Neural cell (in vitro differentiated cells): ENCODE results near the gene KCNQ5. TPM values are rescaled to one million over a fixed set of nuclear protein-coding genes. Genes with fewer than 3 reads are reported as not detected.

ENCODE experiments used
- H2AFZ ChIP-seq: fragments of 200-600, 300-800 bp; sonication (generic), shearing (Covaris generic); 2 replicates; pipeline ENCODE4 v1.6.0; 2014; ENCODE audit warnings: low read depth, mild to moderate bottlenecking, antibody characterized with exemption, low read length, moderate library complexity
- H3F3A ChIP-seq: fragments of 200-600 bp; shearing (Covaris generic); 2 replicates; pipeline ENCODE4 v1.6.1; 2016; ENCODE audit warnings: mild to moderate bottlenecking, moderate library complexity, mixed read lengths, antibody characterized with exemption, low read length; ENCODE audit not compliant: insufficient read depth, poor library complexity, severe bottlenecking
- H3K27ac ChIP-seq: fragments of 200-600, 300-800 bp; sonication (generic), shearing (Covaris generic); 2 replicates; pipeline ENCODE4 v1.5.1; 2014; ENCODE audit warnings: mild to moderate bottlenecking, low read length, moderate library complexity
- H3K27me3 ChIP-seq: fragments of 300-800, 200-600 bp; sonication (generic), shearing (Covaris generic); 2 replicates; pipeline ENCODE4 v1.6.0; 2014; ENCODE audit warnings: mild to moderate bottlenecking, low read depth, low read length, moderate library complexity; ENCODE audit not compliant: insufficient read depth
- H3K36me3 ChIP-seq: fragments of 300-800, 200-600 bp; sonication (generic), shearing (Covaris generic); 2 replicates; pipeline ENCODE4 v1.5.1; 2014; ENCODE audit warnings: mild to moderate bottlenecking, antibody characterized with exemption, low read length, moderate library complexity; ENCODE audit not compliant: insufficient read depth
- H3K4me2 ChIP-seq: fragments of 300-800, 200-600 bp; sonication (generic), shearing (Covaris generic); 2 replicates; pipeline ENCODE4 v1.6.0; 2014; ENCODE audit warnings: mild to moderate bottlenecking, low read length
- H3K4me3 ChIP-seq: fragments of 300-800, 200-600 bp; sonication (generic), shearing (Covaris generic); 2 replicates; pipeline ENCODE4 v1.5.1; 2014; ENCODE audit warnings: mild to moderate bottlenecking, low read length, moderate library complexity
- H3K79me2 ChIP-seq: fragments of 200-600 bp; shearing (Covaris generic); replicated peaks from 2 replicates; pipeline ENCODE4 v1.6.0; 2014; ENCODE audit warnings: mild to moderate bottlenecking, low read length, moderate library complexity; ENCODE audit not compliant: insufficient read depth
- H3K9ac ChIP-seq: fragments of 300-800, 200-600 bp; sonication (generic), shearing (Covaris generic); 2 replicates; pipeline ENCODE4 v1.6.1; 2016; ENCODE audit warnings: mild to moderate bottlenecking, low read length, mixed read lengths
- H3K9me2 ChIP-seq: fragments of 200-600 bp; shearing (Covaris generic); 2 replicates; pipeline ENCODE4 v1.6.1; 2016; ENCODE audit warnings: mild to moderate bottlenecking, low read length, mixed read lengths; ENCODE audit not compliant: insufficient read depth
- H3K9me3 ChIP-seq: fragments of 200-600, 300-800 bp; sonication (generic), shearing (Covaris generic); 2 replicates; pipeline ENCODE4 v1.6.1; 2016; ENCODE audit warnings: mild to moderate bottlenecking, mixed run types, low read length, moderate library complexity, mixed read lengths
- H4K20me1 ChIP-seq: fragments of 200-600 bp; shearing (Covaris generic); 2 replicates; pipeline ENCODE4 v1.6.1; 2016; ENCODE audit warnings: mild to moderate bottlenecking, mixed run types; ENCODE audit not compliant: insufficient read depth
- CTCF ChIP-seq: fragments of 450-650 bp; IDR thresholded peaks from 2 replicates; pipeline ENCODE4 v1.5.1; 2014; ENCODE audit warnings: antibody characterized with exemption, mild to moderate bottlenecking, moderate library complexity; ENCODE audit not compliant: poor library complexity, severe bottlenecking
- EP300 ChIP-seq: fragments of 450-650 bp; conservative IDR thresholded peaks from 2 replicates; pipeline ENCODE4 v1.6.1; 2014; ENCODE audit warnings: antibody characterized with exemption, mild to moderate bottlenecking, moderate library complexity; ENCODE audit not compliant: poor library complexity, severe bottlenecking
- EZH2 ChIP-seq: fragments of 200-600, 300-800 bp; shearing (Covaris generic), sonication (generic); IDR thresholded peaks from 2 replicates; pipeline ENCODE4 v1.6.1; 2014; ENCODE audit warnings: antibody characterized with exemption, low read length, borderline replicate concordance, mild to moderate bottlenecking; ENCODE audit not compliant: insufficient read depth, poor library complexity, severe bottlenecking
- MXI1 ChIP-seq: fragments of 450-650 bp; conservative IDR thresholded peaks from 2 replicates; pipeline ENCODE4 v1.6.1; 2014; ENCODE audit warnings: antibody characterized with exemption, mild to moderate bottlenecking; ENCODE audit not compliant: poor library complexity, severe bottlenecking
- POLR2AphosphoS5 ChIP-seq: IDR thresholded peaks from 2 replicates; pipeline ENCODE4 v1.6.1; 2012
- RAD21 ChIP-seq: fragments of 450-650 bp; conservative IDR thresholded peaks from 2 replicates; pipeline ENCODE4 v1.6.1; 2014; ENCODE audit warnings: antibody characterized with exemption, mild to moderate bottlenecking, moderate library complexity
- REST ChIP-seq: IDR thresholded peaks from 2 replicates; pipeline ENCODE4 v1.6.1; 2012; ENCODE audit warnings: borderline replicate concordance
- SMC3 ChIP-seq: fragments of 450-650 bp; conservative IDR thresholded peaks from 2 replicates; pipeline ENCODE4 v1.6.1; 2014; ENCODE audit warnings: antibody characterized with exemption, mild to moderate bottlenecking, moderate library complexity; ENCODE audit not compliant: poor library complexity
- TAF1 ChIP-seq: IDR thresholded peaks from 2 replicates; pipeline ENCODE4 v1.6.1; 2012; ENCODE audit warnings: low read depth
- polyA plus RNA-seq: library from polyadenylated mRNA; depleted of rRNA; stranded (reverse); fragments of >200 nt; gene quantifications from 2 replicates; pipeline ENCODE4 v1.2.3, GENCODE V29; 2014

KCNQ5 gene
- polyA plus RNA-seq, 1 donor from 2014 or later, result 0.30 TPM

- Histone ChIP-seq H3K4me3 (no peak overlapping the region), H3K9me3 (no peaks in the 10 kb centered on the region), H3K9me2 (no peaks in the 10 kb centered on the region), H3F3A (no peaks in the 10 kb centered on the region), H3K79me2 (no peaks in the 10 kb centered on the region), H3K36me3 (no peaks in the 10 kb centered on the region), H4K20me1 (no peaks in the 10 kb centered on the region), H3K9ac (no peak overlapping the region), H2AFZ (no peak overlapping the region), H3K27me3 (no peaks in the 10 kb centered on the region), H3K27ac (no peak overlapping the region), H3K4me2 (no peak overlapping the region)
- no peak for TF ChIP-seq EP300
- no peak for TF ChIP-seq RAD21
- TF ChIP-seq CTCF, result no peak
- TF ChIP-seq EZH2, result no peak
- TF ChIP-seq TAF1, result no peak
- no peak for TF ChIP-seq MXI1
- no peak for TF ChIP-seq POLR2AphosphoS5
- no peak for TF ChIP-seq REST
- TF ChIP-seq SMC3, result no peak
These were observed 332.9 kb downstream of the KCNQ5 start for GRCh38 chr6:72954716-72955115.

GRCh38 chr6:72955666-72956065, 333.8 kb downstream of the KCNQ5 start:
- no peak overlapping the region for H3K4me2 ChIP-seq

More at GRCh38 chr6:72955666-72956065, 333.8 kb downstream of the KCNQ5 start:
- TF ChIP-seq POLR2AphosphoS5 (no peak), REST (no peak), CTCF (no peak), EZH2 (no peak), RAD21 (no peak), EP300 (no peak), TAF1 (no peak), MXI1 (no peak), SMC3 (no peak)
- Histone ChIP-seq H3K4me3 (no peak overlapping the region), H3K27me3 (no peaks in the 10 kb centered on the region), H3K27ac (no peak overlapping the region), H3F3A (no peaks in the 10 kb centered on the region), H3K79me2 (no peaks in the 10 kb centered on the region), H3K9ac (no peak overlapping the region), H4K20me1 (no peaks in the 10 kb centered on the region), H3K9me2 (no peaks in the 10 kb centered on the region), H2AFZ (no peak overlapping the region), H3K36me3 (no peaks in the 10 kb centered on the region), H3K9me3 (no peaks in the 10 kb centered on the region)
